GM18867 (cell line): ENCODE measurements around the gene LSMEM2.

Experiments
- ATAC-seq: cut with Tn5 transposase; IDR thresholded peaks from one replicate; pipeline ENCODE4 v1.9.1; 2021; ENCODE audit warnings: mild to moderate bottlenecking, moderate library complexity; ENCODE audit not compliant: unreplicated experiment

The LSMEM2 gene

DNA sequence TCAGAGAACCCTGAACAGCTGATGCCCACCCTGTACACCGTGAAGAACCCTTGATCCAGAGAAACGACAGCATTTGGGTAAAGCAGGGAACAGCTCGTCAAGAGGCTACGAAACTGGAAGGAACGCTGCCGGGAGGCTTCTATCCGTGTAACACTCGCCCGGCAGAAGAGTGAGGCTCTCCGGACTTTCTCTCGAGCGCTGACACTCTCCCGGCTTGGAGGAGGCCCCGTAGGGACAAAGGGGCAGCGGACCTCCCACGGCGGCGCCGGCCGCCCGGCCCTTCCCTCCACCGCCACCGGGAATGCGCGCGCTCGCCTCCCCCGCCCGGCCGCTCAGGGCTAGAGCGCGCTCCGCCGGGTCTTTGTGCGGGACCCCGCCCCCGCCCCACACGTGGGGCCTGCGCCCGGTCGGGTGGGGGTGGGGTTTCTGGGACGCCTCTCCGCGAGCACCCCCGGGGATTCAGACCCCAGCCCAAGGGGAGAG is 42.0 kb downstream of the LSMEM2 start:
- ATAC-seq: peak; percentile 50

DNA sequence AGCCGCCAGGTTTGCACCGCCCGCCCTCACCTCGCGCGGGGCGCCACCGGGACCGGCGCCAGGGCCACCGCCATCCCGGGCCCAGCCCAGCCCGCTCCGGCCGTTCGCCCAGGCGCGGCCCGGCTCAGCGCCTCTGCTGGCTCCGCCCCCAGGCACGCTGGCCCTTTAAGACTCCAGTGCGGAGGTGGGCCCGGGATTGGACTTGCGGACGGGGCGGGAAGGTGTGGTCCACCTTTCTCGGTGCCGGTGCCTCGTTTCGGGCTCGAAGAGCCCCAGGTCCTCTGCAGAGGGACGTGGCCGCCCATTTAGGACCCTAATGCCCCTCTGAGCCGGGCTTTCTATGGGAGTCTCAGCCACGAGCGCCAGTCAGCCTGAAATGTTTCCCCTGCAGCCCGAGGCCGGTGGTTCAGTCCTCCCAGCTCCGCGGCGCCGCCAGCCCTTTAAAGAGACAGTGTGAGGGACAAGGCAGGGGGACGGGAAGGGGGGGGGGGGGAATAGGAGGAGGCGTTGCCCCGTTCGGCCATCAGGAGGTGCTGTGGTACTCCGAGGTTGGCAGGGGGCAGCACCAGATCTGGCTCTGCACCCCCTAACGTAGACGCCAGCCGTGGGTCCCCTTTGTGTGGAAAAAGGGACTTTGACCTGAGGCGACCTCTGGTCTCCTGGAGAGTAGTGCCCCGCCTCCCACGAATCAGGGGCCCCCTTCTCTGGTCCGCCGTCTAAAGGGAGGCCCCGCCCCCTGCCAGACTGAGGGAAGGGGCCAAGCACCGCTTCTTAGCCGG is 42.6 kb downstream of the LSMEM2 start:
- peak; percentile 78 for ATAC-seq

DNA sequence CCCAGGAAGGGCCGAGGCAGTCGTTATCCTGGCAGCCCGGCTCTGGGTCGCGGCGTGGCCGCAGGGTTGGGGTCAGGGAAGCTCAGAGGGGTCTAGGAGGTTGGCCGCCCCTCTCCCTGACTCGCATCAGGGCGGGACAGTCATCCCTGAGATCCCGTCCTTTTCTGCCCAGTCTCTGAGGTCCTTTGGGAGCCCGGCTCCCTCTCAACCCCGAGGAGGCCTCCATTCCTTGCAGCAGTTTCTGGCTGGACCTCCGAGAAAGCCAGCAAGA is 43.2 kb downstream of the LSMEM2 start:
- ATAC-seq: no peak

DNA sequence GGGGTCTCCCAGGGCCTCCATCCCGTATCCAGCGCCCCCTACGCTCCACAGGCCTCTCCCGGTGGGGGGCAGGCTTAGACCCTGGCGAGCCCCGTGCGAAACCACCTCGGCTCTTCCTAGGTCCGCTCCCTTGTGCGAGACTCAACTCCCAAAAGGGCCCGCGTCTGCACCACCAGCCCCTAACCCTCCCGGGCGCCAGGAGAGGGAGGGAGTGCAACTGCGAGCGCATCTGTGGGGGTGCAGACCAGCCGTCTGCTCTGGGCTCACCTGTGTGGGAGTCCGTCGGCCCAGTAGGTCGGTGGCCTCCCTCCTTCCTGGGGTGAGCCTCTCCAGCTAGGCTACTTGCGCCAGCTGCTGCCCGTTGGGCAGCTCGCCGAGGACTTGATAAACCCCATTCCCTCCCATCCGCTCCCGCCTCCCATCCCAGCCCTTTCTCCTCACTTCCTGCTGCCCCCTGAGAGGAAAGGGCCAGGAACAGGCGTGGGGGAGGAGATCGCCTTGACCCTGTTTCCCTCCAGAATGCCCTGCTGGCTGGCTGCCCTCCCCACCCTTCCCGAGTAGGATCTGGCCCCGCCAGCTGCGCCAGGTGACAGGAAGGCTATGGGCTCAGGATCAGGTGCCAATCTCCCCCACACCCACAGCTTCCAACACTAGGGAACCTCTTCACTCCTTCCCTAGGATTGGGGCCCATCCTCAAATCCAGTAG is 43.7 kb downstream of the LSMEM2 start, which contains the start of gene HYAL2:
Gene HYAL2, minus strand, starts transcription at position 360 of the 706 bp plus-strand sequence. CDS start 2,256 bp downstream, outside the sequence.
- no peak for ATAC-seq

DNA sequence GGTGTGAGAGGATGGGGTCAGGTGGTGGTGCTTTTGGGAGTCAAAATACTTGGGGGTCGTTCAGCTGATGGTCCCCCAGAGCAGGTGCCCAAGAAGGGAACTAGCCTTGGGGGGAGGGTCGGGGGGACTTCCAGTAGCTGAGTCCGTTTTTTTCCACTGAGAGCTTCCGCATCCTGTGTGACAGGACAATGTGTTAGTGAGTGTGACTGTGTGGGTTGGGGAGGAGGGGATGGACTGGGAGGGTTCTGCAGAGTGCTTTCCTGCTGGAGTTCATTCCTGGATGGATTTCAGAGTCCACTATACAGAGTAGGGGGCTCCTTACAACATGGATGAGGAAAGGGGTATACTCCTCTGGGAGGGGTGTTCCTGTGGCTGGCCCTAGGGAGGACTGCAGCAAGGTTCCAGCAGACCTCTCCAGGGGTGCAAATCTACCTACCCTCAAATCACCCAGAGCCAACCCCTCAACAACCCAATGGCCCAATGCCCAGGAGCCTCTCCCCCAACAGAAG is 44.3 kb downstream of the LSMEM2 start:
- ATAC-seq: no peak

DNA sequence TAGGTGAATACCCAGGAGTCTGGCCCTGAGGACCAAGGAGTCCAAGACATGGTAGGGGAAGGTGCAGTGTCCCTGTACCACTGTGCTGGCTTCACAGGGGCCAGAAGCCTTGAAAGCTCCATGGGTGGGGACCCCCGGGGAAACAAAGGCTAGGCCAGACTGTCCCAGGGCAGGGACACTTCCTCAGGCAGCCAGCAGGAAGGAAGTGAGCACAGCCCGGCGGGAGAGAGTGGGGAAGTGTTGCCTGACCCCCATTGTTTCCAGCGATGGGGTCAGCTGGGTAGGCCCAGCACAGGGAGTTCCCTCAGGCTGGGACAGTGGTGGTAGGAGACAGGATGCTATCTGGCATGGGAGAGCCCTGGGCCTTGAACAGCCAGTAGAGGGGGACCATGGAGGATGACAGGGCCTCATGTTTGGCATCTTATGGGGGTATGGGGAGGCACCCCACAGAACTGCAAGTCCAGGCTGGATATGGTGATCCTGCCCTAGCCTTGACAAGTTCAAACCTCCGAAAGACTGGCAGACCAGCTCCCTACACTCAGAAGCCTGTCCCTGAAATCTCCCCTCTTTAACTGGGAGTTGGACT is 44.8 kb downstream of the LSMEM2 start:
- no peak for ATAC-seq

DNA sequence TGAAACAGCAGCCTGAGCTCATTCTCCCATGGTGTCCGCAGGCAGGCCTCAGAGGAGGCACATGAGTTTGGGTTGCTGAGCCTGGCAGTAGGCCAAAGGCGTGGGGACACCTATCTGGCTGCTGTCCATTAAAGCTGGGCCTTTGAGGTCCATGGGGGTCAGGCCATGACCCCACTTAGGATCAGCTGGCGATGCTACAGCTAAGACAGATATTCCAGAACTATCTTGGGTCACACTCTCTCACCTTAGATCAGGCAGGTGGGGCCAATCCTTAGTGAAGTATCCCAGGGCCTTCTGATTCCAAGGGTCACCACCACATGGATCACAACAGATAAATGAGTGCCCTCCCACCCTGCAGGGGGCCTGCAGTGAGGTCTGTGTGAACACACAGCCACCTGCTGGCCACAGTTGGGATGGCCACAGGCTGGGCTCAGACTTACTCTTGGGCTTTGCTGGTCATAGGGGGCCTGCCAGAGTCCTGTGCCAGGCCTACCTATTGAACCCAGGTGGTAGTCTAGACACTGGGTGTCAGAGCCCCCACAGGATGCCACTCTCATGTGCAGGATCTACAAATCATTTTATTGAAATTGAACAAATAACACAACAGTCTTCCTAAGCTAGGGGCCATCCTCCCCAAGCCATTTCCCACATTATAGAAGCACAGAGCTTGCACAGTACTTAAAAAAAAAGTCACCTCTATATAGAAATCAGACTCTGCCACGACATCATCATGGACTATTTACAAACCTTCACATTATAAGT is 45.6 kb downstream of the LSMEM2 start:
- ATAC-seq: no peak

DNA sequence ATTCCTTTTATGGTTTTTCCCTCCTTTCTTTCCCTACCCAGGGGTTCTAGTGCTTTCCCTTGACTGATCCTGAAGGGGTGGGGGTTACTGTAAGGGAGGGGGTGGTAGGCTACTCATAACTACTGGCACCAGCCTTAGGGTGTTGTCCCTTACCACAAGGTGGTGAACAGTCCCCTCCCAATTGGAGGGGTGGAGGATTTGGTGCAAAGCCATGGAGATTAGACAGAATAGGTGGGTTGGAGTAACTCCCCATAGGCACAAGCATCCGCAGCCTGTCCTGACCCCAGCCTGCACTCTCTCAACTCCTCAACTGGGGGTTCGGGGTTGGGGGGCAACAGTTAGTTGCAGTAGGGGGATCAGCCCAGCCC is 46.2 kb downstream of the LSMEM2 start:
- no peak for ATAC-seq

DNA sequence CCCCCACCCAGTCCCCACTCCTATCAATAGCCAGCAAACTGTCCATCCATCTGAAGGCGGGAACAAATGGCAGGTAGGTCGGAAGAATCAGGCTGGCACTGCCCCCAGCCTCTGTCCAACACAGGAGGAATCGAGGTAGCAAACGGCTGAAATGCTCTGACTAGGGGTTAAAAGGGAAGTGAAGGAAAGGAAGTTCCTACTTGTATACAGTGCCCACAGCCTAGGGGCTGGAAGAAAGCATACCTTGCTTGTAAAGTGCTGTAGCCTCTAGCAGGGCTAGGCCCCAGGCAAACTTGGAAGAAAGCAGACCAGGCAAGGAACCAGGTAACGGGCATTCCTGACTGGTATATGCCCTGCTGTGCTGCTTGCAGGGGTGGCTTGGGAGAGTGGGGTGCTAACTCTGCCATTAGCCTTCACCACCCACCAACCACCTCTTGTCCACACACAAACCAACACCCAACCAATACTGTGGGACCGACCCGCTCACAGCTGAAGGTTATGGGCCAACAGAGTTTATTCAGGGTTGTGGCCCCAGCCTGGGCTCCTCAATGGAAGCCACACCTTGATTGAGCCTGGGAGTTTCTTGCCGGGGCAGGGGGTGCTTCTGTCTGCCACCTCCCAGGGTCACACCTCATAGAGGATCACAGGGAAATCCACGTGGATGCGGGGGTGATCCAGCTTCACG is 46.8 kb downstream of the LSMEM2 start:
- ATAC-seq: no peak

DNA sequence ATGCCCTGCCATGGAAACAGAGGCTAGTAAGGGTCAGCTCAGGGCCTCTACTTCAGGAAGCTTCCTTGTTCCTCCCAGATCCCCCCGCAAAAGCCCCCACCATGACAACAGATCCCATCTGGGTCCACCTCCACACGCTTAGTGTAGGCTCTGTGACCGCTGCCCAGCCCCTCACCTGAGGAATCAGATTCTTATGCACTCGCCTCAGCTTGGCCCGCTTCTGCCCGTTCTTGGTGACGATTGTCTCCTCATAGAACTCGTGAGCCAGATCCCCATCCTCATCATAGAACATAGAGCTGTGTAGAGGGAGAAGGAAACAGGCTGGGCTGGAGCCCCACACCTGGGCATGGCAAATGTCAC is 47.3 kb downstream of the LSMEM2 start:
- no peak for ATAC-seq

DNA sequence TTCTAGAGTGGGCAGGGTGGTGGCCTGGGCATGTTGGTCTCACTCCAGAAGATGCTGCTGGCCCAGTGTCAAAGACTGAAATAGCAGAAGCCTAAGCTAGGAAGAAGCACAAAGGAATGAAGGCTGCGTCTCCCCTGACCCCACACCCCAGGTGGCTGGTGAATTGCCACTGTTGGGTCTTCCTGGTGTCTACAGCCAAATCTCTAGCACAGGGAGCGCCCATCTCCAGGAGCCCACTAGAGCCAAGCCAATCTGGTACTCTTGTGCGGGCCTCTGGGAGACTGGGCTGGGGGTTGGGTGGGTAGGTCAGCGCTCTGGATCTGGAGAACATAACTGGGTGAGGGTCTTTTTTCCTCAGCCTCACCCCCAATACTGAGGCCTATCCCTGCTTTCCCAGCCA is 48.2 kb downstream of the LSMEM2 start:
- no peak for ATAC-seq

DNA sequence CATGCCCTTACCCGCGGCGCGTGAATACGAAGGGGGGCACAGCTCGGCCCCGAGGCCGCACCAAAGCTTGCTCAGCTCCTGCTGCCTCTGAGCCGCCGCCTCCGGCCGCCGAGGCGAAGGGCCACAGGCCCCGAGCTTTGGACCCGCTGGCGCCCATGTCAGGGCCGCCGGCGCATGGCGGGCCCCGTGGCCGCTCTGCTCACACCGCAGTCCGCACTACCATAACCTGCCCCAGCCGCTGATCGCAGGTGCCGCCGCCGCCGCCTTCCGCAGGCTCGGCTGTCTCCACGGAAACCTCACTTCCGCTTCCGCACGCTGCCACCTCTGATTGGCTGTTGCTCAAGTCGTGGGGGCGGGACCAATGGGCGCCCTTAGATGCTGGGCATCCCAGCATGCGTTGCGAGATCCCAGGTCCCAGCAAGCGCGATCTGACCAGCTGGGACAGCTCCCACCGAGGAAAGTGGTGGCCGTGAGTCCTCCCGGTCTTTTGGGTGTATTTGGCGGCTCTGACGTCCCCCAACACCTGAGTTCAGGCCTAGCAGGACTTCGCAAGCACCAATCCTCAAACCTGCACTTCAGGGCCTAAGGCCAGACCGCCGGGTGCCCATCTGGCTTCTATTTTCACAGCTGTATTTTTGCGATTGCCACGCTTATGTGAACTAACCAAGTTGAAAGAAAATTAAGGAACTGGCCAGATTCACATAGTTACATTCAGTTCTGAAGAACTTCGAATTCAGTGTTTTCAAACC is 49.2 kb downstream of the LSMEM2 start, which contains the start of gene TUSC2:
Gene TUSC2, minus strand, starts transcription at position 281 of the 749 bp plus-strand sequence. Its CDS starts 124 bp downstream, at position 157.
- peak; percentile 83 for ATAC-seq

DNA sequence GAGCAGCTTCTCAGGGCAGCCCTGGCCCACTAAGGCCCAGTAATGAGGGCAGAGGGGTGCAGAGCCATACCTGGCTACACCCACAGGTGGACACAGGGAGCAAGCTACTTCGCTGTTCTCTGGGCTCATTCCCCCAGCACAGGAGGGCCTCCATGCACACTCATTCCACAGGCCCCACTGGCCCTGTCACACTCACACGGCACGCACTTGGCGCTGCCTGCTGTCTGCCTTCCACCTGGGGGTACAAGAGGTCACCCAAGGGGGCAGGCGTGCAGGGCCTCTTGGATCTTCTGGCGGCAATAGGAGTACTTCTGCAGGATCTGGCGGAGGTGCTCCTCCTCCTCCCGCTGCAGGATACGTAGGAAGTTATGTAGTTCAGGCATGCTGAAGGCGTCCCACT is 51.4 kb downstream of the LSMEM2 start:
- ATAC-seq: no peak

DNA sequence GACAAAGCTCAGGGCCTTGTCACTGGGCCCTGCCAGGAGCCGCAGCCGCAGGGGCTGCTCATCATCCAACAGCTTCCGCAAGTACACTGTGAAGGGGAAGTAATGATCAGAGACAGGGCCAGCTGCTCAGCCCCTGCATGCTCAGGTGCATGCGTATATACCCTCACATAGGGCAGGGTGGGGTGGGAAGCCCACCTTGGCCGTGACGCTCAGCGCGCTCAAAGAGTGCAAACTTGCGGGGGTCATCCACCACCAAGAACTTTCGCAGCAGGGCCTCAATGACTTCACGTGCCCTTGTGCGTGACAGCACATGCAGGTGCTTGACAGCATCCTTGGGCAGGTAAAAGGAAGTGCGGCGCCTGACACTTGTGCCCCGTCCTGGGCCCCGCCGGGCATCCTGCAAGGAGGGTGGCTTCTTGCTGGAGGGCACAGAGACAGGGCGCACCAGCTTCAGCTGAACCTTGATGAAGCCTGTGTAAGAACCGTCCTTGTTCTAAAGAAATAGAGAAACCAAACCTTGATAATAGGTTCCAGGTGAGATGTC is 52.5 kb downstream of the LSMEM2 start:
- ATAC-seq: no peak

DNA sequence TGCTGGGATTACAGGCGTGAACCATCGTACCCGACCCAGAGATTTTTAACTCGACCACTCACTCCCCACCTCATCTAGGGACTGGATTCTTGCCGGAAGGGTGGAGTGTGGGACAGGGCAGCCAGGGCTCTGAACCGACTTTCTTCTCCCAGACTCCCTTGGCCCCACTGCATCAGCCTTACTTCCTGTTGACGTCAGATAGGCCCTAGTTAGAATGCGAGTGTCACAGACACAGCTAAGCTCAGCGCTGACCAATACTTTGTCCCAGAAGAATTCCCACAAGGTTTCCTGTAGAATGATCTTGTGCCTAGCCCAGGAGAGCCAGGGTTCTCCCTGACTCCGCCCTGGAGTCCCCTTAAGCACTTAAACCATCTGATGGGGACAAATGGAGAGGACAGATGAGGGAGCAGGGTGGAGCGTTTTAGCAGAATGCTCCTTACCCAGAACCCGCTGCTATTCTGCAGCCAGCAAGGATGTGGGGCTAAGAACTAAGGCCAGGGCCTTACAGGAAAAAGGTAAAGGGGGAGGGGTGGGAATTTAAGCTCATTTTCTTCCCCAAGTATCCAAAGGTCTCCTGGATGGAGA is 54.9 kb downstream of the LSMEM2 start:
- no peak for ATAC-seq

DNA sequence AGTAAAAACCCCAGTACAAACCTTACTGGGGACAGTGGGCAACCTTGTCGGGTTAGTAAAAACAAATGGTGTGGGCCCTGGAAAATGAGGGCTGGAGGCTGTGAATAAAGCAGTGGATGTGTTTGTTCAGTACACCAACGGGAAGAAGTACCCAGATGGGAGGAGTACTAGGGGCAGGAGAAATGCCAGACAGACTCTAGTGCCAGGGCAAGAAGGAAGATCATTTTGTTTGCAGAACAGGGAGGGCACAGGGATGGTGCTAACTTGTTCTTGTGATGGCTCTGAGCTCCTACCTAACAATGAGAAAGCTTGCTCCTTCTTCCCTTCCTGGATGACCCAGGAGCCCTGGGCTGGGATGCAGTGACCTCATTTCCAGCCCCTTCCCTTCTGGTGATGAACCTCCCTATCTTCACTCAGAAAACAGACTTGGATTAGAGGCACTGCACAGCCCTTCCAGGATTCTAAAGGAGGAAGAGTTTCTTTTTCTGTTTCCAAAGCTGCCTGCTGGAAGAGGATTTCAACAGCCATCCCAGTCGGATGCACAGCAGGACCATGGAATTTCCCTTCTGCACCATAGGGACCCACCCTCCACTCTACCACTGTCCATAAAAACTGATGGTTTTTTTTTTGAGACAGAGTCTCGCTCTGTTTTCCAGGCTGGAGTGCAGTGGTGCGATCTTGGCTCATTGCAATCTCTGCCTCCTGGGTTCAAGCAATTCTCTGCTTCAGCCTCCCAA is 55.6 kb downstream of the LSMEM2 start:
- no peak for ATAC-seq

DNA sequence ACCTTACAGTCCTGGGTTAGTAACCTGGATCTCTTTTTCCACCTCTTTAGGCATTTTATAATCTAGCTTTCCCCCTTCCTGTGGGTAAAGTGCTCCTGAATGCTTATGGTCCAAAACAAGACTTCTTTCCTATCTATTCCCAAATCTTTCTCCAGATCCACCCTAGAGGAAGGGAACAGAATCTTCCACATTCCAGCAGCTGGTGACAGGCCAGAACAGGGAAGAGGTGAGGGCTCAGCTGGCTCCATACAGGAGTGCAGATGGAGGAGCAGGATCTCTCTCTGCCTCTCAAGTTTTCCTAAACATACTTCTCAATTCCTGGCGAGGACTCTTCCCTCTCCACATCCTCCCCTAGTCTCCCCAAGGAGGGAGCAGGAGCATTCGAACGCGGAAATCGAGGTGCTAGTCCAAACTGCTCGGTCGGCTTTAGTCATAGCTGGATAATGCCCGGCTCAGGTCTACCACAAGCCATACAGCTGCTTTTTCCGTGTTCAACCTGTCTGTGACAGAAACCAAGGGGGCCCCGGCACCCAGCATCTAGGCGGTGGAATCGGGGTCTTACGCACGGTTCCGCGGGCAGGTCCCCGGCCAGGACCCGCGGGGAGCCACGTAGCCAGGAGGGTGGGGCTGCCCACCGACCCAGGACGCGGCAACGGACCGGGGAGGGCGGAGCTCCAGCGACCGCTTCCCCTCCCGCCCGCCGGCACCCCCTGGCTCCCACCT is 57.7 kb downstream of the LSMEM2 start:
- peak; percentile 32 for ATAC-seq
